ENCODE results near the gene ALDH2.
A peak's percentile ranks its signal among the peaks of the same experiment; 100 is the strongest.
"Not testable (repeated sequence)": the region's sequence is repeated elsewhere in the genome, so short reads cannot be mapped to it uniquely, and the experiment has no call there.

Gene ALDH2

DNA sequence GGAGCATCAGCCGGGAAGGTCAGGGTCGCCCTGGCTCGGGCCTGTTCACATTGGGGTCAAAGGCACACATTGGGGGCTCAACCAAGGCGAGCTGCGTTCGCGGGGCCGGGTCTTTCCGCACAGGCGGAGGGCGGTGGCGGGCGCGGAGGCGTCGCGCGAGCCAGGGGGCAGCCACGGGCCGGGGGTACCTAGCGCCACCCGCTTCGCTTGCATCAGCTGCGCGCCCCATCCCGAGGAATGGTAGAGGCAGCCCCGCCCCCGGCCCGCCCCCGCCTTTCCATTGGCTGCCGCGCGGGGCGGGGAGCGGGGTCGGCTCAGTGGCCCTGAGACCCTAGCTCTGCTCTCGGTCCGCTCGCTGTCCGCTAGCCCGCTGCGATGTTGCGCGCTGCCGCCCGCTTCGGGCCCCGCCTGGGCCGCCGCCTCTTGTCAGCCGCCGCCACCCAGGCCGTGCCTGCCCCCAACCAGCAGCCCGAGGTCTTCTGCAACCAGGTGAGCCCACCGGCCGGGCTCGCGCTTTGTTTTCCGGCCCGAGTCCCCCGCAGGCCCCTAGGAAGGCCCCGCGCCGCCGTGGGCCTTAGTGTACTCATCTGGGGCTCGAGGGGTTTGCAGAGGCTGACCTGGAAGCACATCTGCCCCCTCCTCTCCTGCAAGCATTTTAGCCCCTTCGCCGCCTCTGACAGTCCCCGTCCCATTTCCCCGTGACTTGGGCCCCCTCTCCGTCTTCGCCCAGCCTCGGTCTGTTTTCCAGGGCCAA, at the start of gene ALDH2:
ALDH2 (plus strand) TSS at position 326 of the 754 bp plus-strand sequence; CDS start at position 376, 50 bp downstream.
- peak; percentile 26 to 54 for DNase-seq

DNA sequence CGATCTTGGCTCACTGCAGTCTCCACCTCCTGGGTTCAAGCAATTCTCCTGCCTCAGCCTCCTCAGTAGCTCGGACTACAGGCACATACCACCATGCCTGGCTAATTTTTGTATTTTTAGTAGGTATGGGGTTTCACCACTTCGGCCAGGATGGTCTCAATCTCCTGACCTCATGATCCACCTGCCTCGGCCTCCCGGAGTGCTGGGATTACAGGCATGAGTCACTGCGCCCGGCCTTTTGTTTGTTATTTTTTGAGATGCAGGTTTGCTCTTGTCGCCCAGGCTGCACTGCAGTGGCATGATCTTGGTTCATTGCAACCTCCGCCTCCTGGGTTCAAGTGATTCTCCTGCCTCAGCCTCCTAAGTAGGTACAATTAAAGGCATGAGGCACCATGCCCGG, 47.4 kb upstream of the ALDH2 start:
- not testable (repeated sequence) for DNase-seq

DNA sequence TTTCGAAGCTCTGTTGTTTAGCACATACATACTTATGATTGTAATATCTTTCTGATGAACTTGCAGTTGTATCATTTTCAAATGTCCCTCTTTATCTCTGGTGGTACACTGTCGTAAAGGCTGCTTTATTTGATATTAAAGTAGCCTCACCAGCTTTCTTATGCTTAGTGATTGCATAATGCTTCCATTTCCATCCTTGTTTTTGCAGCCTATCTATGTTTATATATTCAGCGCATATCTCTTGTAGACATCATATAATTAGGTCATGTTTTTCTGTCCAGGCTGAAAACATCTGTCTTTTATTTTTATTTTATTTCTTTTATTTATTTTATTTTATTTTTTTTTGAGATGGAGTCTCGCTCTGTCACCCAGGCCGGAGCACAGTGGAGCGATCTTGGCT, 46.3 kb upstream of the ALDH2 start:
- DNase-seq: no peak

DNA sequence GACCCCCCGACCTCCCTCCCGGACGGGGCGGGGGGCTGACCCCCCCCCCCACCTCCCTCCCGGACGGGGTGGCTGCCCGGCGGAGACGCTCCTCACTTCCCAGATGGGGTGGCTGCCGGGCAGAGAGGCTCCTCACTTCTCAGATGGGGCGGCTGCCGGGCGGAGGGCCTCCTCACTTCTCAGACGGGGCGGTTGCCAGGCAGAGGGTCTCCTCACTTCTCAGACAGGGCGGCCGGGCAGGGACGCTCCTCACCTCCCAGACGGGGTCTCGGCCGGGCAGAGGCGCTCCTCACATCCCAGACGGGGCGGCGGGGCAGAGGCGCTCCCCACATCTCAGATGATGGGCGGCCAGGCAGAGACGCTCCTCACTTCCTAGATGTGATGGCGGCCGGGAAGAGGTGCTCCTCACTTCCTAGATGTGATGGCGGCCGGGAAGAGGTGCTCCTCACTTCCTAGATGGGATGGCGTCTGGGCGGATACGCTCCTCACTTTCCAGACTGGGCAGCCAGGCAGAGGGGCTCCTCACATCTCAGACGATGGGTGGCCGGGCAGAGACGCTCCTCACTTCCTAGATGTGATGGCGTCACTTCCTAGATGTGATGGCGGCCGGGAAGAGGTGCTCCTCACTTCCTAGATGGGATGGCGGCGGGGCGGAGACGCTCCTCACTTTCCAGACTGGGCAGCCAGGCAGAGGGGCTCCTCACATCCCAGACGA, 42.9 kb upstream of the ALDH2 start:
- DNase-seq: not testable (repeated sequence)

DNA sequence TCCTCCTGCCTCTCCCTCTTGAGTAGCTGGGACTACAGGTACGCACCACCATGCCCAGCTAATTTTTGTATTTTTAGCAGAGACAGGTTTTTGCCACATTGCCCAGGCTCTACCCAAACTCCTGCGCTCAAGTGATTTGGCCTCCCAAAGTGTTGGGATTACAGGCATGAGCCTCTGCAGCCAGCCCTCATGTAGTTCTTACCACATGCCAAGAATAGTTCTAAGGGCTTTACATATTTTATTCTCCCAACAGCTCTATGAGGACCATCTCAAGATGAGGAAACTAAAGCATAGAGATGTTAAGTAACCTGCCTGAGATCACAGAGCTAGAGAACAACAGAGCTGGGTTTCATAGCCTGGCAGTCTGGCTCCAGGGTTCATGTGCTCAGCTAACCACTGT, 37.9 kb upstream of the ALDH2 start:
- DNase-seq: no peak

DNA sequence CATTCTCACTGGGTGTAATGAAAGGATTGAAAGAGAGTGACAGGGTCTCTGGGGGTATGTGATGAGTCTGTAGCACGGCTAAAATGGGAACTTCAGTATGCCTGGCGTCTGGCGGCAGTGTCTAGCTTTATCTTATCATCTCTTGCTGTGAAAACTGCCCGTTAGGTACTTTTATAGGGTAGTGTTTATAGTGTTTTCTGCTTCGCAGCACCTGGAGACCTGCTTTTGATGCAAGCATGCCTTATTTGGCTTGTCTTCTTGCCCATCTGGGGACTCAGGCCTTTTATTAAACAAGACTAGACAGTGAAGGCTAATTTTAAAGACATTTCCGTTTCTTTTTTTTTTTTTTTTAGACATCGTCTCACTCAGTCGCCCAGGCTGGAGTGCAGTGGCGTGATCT, 36.3 kb upstream of the ALDH2 start:
- no peak for DNase-seq

DNA sequence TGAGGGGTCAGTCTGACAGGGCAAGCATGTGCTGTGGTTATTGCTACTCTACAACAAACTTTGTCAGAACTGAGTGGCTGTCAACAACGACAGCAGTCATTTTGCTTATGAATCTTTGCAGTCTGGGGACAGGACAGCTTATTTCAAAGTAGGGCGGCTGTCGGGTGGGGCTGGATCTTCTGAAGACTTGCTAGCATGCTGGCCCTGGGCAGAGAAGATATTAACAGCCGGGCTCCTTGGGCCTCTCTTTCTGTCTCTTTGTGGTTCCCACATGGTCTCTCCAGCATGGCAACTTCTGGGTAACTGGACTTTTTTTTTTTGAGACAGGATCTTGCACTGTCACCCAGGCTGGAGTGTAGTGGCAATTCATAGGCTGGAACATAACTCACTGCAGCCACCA, 33.9 kb upstream of the ALDH2 start:
- DNase-seq: no peak

DNA sequence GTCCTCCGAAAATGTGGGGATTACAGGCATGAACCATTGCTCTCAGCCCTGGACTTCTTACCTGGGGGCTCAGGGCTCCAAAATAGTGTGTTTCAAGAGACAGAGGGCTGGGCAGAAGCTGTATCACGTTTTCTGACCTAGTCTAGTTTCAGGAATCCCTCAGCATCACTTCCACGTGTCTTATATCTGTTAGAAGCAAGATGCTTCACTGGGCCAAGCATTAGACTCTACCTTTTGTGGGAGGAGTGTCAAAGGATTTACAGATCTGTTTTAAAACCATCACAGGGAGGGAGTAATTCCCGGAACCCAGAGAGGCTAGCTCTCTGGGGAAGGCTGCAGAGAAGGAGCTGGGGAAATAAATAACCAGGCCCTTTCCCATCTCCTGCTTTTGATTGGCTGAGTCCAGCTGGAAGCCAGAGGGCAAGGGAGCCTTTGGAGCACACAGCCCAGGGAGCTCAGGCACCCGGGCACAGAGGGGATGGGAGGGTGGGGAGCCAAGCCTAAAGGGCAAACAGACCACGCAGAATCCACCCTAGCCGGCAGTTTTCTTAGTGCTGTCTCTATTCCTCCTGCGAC, 33.3 kb upstream of the ALDH2 start:
- no peak for DNase-seq

DNA sequence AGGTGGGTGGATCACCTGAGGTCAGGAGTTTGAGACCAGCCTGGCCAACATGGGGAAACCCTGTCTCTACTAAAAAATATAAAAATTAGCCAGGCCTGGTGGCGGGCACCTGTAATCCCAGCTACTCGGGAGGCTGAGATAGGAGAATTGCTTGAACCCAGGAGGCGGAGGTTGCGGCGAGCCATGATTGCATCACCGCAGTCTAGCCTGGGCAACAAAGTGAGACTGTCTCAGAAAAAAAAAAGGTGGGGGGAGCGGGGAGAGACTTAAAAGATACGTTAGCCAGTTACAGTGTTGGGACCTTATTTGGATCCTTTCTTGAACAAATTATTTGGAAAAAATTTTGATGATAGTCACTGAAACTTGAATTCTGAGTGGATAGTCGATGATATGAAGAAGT, 27.2 kb upstream of the ALDH2 start:
- DNase-seq: not testable (repeated sequence)

DNA sequence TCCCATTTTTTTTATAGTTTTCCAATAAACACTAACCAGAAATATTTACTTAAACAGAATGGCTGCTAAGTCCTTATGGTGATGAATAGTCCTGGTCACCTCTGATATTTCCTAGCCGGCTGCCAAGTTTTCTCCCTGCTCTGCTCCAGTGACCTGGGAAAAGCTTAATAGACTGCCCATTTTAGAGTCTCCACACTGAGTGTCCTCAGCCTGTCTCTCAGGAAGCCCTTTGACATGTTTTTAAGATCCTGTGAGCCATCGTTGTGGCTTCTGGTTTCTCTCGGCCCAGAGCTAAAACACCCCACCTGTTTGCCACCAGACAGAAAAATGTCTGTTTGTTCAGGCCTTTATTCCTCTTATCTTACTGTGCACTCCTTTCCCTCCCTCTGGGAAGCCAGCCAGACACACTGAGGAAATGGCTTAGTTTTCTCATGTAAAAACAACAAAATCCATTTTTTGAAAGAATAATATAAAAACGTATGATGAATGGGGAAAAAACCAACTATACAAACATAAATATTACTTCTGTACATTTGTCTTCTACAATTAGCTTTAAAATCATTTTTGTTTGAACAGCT, 25.4 kb upstream of the ALDH2 start:
- no peak for DNase-seq

DNA sequence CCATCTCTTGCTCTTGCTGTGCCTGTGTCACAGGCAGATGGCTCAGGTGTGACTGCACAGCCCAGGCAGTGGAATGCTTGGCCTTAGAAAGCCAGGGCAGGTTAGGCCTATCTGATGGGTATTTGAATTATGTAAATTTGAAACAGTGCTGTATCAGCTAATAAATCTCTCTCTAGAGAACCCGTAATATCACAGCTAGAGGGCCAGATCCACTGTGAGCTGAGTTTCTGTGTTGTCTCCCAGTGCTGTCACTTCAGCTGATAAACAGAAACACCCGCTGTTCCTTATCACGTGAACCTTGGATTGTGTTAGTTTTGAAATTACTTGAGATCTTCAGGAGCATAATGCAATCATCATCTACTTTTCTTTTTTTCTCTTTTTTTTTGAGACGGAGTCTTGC, 21.5 kb upstream of the ALDH2 start:
- no peak for DNase-seq

DNA sequence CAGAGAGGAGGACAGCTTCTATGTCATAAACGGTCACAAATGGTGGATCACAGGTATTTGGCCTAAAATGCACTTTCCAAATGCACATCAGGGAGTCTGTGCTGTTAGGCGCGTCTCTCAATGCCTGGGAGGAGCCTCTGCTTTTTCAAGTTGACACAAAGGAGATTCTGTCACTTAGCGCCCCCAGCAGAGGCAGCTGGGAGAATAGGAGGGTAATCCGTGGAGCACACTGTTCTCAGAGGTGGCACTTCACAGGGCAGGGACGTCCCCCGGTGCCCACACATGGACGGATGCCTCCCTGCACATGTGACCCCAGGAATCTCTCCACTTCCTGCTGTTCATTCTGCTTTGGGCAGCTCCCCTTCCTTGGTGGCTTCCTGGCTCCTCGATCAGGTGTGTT, 19.4 kb upstream of the ALDH2 start:
- no peak for DNase-seq

DNA sequence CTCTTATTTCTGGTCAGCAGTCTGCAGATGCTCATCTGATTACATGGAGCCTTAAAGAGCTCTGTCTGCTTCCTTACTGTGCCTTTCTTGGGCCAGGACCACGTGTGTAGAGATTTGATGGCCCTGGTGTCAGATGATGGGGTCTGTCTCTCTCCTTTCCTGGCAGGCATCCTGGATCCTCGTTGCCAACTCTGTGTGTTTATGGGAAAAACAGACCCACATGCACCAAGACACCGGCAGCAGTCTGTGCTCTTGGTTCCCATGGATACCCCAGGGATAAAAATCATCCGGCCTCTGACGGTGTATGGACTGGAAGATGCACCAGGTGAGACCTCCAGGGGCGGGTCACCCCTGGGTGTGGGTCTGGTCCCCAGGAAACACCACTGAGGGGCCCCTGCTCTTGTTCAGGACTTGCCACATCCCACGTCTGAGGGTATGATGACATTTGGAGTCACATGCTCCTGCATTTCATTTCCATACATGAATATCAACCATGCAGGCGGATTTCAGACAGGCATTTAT, 18.5 kb upstream of the ALDH2 start:
- DNase-seq: no peak

DNA sequence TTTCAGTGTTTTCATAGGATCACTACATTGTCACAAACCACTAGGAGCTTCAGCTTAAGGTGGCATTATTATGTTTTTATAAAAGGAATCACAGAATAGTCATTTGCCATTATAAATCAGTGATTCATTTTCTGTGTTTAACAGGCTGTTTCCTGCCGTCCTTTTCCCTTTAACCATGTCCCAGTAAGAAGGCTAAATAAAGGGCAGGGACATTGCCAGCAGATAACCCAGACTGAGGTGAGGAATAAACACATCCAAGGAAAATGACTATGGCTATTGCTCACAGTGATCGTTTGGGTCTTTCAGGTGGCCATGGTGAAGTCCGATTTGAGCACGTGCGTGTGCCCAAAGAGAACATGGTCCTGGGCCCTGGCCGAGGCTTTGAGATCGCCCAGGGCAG, 17.9 kb upstream of the ALDH2 start:
- DNase-seq: no peak

DNA sequence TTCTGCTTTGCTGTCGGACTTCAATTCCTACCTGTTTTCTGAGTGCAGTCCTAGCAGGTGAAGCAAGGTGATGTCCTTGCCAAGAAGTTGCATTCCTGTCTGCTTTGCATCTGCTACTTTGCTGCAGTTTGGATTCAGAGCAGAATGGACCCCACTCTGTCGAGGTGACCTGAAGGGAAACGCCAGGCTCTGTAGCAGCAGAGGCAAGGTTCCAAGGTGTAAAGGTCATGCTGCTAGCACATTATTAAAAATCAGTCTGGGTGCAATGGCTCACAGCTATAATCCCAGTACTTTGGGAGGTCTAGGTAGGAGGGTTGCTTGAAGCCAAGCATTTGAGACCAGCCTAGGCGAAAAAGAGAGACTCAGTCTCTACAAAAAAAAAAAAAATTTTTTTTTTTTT, 17.3 kb upstream of the ALDH2 start:
- DNase-seq: no peak

DNA sequence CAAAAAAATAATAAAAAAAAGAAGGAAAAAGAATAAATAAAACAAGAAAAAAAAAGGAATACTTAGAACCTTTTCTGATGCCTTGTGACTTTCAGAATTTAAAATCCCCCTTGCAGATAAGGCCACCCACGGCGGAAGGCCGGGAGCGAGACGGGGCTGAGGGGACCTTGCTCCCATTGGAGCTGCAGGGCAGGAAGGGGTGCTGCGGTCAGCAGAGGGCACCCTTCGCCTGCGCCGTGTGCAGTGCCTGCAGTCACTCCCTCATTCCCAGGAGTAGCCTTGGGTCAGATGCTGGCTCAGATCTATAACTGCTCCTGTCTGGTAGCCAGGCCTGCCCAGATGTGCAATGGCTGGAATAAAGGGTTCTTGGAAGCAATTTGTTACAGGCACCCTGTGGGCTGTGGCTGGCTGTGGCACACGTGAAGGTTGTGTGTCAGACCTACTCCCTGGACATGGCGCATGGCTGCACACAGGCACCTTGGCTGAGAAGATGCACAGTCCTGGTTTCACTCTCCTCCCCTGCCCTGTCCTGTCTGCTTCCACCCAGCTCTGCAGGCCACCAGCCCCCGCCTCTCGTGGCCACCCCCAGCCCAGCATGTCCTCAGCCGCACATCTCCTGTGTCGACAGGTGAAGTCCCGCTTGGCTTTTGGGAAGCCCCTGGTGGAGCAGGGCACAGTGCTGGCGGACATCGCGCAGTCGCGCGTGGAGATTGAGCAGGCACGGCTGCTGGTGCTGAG, 13.4 kb upstream of the ALDH2 start:
- peak in 1 of 2 donors; percentile 17 for DNase-seq

DNA sequence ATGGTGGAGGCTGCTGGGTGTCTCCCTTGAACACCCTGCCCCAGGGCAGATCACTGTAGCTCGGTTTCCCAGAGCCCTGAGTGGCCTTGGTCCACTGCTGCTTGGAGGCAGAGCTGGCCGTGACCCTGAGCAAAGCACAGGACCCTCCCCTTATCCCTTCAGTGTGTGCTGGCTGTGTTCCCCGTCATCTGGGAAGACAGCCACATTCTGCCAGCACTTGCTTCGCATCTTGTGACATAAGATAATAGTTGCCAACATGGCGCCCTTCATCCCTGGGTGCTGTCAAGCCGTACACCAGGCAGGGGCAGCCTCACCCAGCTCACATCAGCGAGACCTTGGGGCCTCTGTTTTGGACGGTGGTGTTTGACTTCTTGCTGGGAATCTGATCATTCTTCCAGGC, 12.1 kb upstream of the ALDH2 start:
- no peak for DNase-seq

DNA sequence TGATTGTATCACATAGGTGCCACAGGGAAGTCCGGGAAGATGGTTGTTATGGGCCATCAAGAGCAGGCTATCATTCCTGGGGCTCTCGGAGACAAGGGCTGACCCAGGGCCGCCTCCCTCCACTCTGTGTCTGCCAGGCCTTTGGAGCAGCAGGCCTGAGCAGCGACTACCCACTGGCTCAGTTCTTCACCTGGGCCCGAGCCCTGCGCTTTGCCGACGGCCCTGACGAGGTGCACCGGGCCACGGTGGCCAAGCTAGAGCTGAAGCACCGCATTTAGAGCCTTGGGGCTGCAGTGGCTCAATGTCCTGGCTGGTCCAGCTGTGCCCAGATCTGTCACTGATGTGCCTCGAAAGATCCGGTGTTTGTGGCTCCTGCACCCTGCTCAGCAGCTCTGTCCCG, 10.5 kb upstream of the ALDH2 start:
- no peak for DNase-seq

DNA sequence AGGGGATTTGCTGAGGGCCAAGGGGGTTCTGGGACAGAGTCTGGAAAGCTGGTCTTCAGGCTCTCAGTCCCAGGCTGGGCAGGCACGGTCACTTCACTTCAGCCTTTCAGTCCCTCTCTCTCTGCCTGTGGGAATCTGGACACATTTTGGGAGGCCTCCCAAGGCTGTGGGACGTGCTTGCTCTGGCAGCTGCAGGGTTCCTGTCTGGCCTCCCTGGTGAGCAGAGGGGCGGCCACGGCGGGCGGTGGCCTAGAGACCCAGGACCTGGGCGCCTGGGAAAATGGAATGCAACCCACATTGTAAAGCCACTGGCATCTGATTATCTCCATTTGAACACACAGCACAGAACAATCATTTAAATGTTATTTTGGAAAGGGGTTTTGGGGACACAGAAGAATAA, 10.1 kb upstream of the ALDH2 start:
- no peak for DNase-seq

DNA sequence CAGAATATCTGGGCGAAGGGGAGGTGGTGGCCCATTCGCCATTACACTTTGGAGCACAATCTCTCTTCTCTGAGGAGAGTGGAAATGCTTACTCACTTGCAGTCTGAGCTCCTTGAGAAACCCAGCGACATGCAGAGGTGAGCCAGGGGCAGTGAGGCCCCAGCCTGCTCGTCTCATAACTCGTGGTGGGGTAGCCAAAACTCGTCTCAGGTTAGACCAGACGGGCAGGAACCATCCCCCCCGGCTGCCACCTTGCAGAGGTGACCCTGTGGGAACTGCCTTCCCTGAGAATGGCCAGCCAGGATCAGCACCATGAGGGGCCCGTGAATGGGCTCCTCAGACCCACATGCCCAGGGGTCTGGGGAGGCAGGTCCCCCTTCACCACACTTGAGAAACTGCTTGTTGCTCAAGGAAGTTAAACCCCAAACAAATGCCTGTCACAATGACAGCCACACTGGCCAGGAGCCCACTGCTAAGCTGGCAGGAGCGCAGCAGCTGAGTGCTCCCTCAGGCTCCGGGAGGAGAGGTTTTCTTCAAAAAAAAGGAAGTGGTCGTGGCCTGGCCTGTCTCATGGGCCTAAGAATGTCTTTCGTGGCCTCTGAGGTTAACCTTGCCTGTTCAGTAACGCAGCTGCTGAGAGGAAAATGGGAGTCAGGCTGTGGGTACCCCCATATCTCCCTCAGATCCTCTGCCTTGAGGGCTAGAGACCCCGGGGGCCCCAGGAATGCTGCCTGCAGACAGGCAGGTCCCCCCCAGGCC, 9.2 kb upstream of the ALDH2 start:
- no peak for DNase-seq

DNA sequence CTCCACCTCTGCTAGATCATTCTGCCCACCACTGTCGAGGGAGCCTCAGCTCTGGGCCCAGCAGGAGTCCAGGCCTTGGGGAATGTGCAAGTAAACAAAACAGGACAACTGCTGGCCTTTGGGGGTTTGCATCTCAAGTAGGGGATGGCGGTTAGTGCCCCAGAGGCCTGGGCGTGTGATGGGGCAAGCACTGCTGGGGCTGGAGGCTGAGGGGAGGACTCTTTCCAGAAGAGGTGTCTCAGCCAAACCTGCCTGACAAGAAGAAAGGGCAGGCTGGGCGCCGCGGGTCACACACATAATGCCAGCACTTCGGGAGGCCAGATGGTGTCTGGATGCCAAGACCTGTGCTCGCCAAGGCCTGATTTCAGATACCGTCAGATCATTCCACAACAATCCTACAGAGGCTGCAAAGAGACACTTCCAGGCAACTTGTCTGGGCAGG, 8.6 kb upstream of the ALDH2 start:
- DNase-seq: no peak

DNA sequence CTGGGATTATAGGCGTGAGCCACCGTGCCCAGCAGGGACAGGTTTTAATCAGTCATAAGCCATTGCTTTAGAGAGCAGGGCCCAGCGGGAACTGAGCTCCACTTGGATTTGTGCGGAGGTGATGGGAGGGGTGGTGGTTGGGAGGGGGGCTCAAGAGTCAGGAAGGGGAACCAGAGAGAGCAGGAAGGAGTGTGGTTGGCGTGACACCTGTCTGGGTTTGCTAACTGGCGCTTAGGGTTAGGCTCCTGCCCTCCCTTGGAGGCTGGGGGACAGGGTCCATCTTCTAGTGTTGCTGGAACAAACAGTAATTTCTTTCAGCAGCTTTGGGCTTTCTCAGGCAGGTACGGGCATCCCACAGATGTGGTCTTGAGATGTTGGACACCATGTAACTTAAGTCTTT, 7.5 kb upstream of the ALDH2 start:
- no peak for DNase-seq
